Measurements from ENCODE around the gene GATAD2B. TPM values are rescaled to one million over a fixed set of nuclear protein-coding genes. Genes with fewer than 3 reads are reported as not detected.
"Not testable (repeated sequence)": the region's sequence is repeated elsewhere in the genome, so short reads cannot be mapped to it uniquely, and the experiment has no call there.

Gene GATAD2B
- total and polyA plus RNA-seq, 2 donors (not counting 3 experiments of a cell fraction or from before 2014, with no cell fraction given), result 8.5 to 46.3 TPM

DNA sequence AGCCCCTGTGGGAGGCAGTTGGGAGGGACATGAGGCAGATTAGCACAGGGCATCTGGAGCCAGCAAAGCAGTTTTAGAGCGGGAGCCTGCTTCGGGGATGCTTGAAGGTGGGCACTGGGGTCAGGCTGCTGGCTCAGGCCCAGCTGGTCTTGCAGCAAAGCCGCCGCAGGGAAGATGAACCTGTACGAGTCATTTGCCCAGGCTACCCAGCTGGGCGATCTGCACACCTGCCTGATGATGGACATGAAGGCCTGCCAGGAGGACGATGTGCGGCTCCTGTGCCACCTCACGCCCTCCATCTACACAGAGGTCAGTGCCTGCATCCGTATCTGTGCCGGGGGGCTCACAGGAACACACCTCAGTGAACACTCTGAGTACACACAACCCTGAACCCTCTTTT lies 155.3 kb downstream of the GATAD2B start:
- ChIA-PET CTCF (interaction anchor here (1.3 to 1.7 kb wide), 3 partner anchors 15 to 140 kb away, joined by 3 to 4 read pairs (median 3); partner anchors contain the start of gene S100A13), POLR2A (no interaction called here)
- TF ChIP-seq, protein P1, sequence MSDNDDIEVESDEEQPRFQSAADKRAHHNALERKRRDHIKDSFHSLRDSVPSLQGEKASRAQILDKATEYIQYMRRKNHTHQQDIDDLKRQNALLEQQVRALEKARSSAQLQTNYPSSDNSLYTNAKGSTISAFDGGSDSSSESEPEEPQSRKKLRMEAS (IDR thresholded peaks at IDR 0.05; ENCODE audit: insufficient read depth, insufficient read length), result no peak
- no peak for TF ChIP-seq CTCF (IDR thresholded peaks at IDR 0.05; ENCODE audit: extremely low read depth in 1 of 2, insufficient read depth in 1 of 2, low read depth in 1 of 2, low read length in 2 of 2)
- TF ChIP-seq MYC (IDR thresholded peaks at IDR 0.05; ENCODE audit: low read depth, low read length), result no peak
- TF ChIP-seq JUN (IDR thresholded peaks at IDR 0.05; ENCODE audit: borderline replicate concordance, insufficient read depth, insufficient read length, low read depth), result no peak
- TF ChIP-seq GATA2 (IDR thresholded peaks at IDR 0.05; ENCODE audit: insufficient read depth, insufficient read length, low read depth, low read length), result no peak
- no peak for TF ChIP-seq POLR2A (IDR thresholded peaks at IDR 0.05; ENCODE audit: low read depth, low read length)
- no peak for TF ChIP-seq EZH2 (IDR thresholded peaks at IDR 0.05; ENCODE audit: borderline replicate concordance, low read depth, low read length, severe bottlenecking)
- no peak for TF ChIP-seq POLR2AphosphoS5 (IDR thresholded peaks at IDR 0.05; ENCODE audit: insufficient read depth, low read depth, low read length)
- no peak for TF ChIP-seq FOS (IDR thresholded peaks at IDR 0.05; ENCODE audit: borderline replicate concordance, insufficient read depth, low read length)
- Histone ChIP-seq H3K36me3 (ENCODE audit: control insufficient read depth in 2 of 2, extremely low read depth in 1 of 2, insufficient read depth in 2 of 2, low read length in 2 of 2) (peaks cover 5 to 21% of the 10 kb centered on the region in 2 experiments), H3K79me2 (ENCODE audit: control insufficient read depth, insufficient read depth, low read length) (no peaks in the 10 kb centered on the region), H3K4me3 (replicated peaks in 1 of 3; ENCODE audit: insufficient read depth in 1 of 3, low read depth in 1 of 3, low read length in 3 of 3) (no peak overlapping the region), H3K4me1 (ENCODE audit: control insufficient read depth, extremely low read depth, insufficient read depth, low read length) (peaks cover 33% of the 10 kb centered on the region), H3K9ac (replicated peaks; ENCODE audit: extremely low read depth, insufficient read depth, low read length) (no peak overlapping the region), H3K9me3 (replicated peaks; ENCODE audit: control insufficient read depth, insufficient read depth, low read length) (no peaks in the 10 kb centered on the region), H3K27me3 (ENCODE audit: control insufficient read depth in 2 of 2, insufficient read depth in 2 of 2, low read length in 2 of 2) (no peaks in the 10 kb centered on the region), H4K20me1 (replicated peaks; ENCODE audit: control insufficient read depth, extremely low read depth, insufficient read depth, low read length) (no peaks in the 10 kb centered on the region), H3K9me1 (replicated peaks; ENCODE audit: control insufficient read depth, extremely low read depth, insufficient read depth, low read length) (no peaks in the 10 kb centered on the region), H3K27ac (ENCODE audit: insufficient read depth, low read depth, low read length) (no peak overlapping the region), H3K4me2 (ENCODE audit: insufficient read depth, low read length) (no peak overlapping the region), H2AFZ (ENCODE audit: low read depth, low read length) (no peak overlapping the region)
- FAIRE-seq (no peak), DNase-seq (ENCODE audit: low read depth, low spot score) (no peak)
- intact Hi-C loops (cut with micrococcal nuclease) (no loop called here), dilution Hi-C loops (cut with MboI; ENCODE audit: extremely low pct_ligation_motif_present, low sequenced_read_pairs) (no loop called here)
- no TSS peak for BruUV-seq (replicated peaks)

DNA sequence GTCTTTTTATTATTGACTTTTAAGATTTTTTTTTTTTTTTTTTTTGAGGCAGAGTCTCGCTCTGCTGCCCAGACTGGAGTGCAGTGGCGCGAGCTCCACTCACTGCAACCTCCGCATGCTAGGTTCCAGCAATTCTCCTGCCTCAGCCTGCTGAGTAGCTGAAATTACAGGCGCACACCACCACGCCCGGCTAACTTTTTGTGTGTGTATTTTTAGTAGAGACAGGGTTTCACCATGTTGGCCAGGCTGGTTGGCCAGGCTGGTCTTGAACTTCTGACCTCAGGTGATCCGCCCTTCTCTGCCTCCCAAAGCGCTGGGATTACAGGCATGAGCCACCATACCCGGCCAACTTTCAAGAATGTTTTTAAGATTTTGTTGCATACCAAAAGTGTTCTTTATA lies 156.1 kb downstream of the GATAD2B start:
- intact Hi-C loops (cut with micrococcal nuclease); FAIRE-seq; H3K9me3 ChIP-seq (replicated peaks; ENCODE audit: control insufficient read depth, insufficient read depth, low read length); H3K4me3 ChIP-seq (replicated peaks in 1 of 3; ENCODE audit: insufficient read depth in 1 of 3, low read depth in 1 of 3, low read length in 3 of 3); DNase-seq (ENCODE audit: low read depth, low spot score); H2AFZ ChIP-seq (ENCODE audit: low read depth, low read length); H3K27ac ChIP-seq (ENCODE audit: insufficient read depth, low read depth, low read length); BruUV-seq (replicated peaks); H3K4me2 ChIP-seq (ENCODE audit: insufficient read depth, low read length); H3K79me2 ChIP-seq (ENCODE audit: control insufficient read depth, insufficient read depth, low read length); H4K20me1 ChIP-seq (replicated peaks; ENCODE audit: control insufficient read depth, extremely low read depth, insufficient read depth, low read length); H3K9ac ChIP-seq (replicated peaks; ENCODE audit: extremely low read depth, insufficient read depth, low read length); POLR2A ChIA-PET; H3K9me1 ChIP-seq (replicated peaks; ENCODE audit: control insufficient read depth, extremely low read depth, insufficient read depth, low read length); dilution Hi-C loops (cut with MboI; ENCODE audit: extremely low pct_ligation_motif_present, low sequenced_read_pairs); H3K27me3 ChIP-seq (ENCODE audit: control insufficient read depth in 2 of 2, insufficient read depth in 2 of 2, low read length in 2 of 2): not testable (repeated sequence)
- Histone ChIP-seq H3K36me3 (ENCODE audit: control insufficient read depth in 2 of 2, extremely low read depth in 1 of 2, insufficient read depth in 2 of 2, low read length in 2 of 2) (peaks cover 5 to 17% of the 10 kb centered on the region in 2 experiments), H3K4me1 (ENCODE audit: control insufficient read depth, extremely low read depth, insufficient read depth, low read length) (peaks cover 35% of the 10 kb centered on the region)
- CTCF ChIA-PET, result interaction anchor here (1.3 to 1.7 kb wide), 3 partner anchors 14 to 139 kb away, joined by 3 to 4 read pairs (median 3); partner anchors contain the start of gene S100A13

Measured in endothelial cell of umbilical vein (primary cell).